NCI-H774 (cell line): Measurements from ENCODE around the gene VN1R4.
"Not testable (repeated sequence)": the region's sequence is repeated elsewhere in the genome, so short reads cannot be mapped to it uniquely, and the experiment has no call there.

Experiments
- DNase-seq: peaks from one replicate; lab custom pipeline; 2025; lab: John Stamatoyannopoulos, UW

Gene VN1R4, protein sequence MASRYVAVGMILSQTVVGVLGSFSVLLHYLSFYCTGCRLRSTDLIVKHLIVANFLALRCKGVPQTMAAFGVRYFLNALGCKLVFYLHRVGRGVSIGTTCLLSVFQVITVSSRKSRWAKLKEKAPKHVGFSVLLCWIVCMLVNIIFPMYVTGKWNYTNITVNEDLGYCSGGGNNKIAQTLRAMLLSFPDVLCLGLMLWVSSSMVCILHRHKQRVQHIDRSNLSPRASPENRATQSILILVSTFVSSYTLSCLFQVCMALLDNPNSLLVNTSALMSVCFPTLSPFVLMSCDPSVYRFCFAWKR

DNA sequence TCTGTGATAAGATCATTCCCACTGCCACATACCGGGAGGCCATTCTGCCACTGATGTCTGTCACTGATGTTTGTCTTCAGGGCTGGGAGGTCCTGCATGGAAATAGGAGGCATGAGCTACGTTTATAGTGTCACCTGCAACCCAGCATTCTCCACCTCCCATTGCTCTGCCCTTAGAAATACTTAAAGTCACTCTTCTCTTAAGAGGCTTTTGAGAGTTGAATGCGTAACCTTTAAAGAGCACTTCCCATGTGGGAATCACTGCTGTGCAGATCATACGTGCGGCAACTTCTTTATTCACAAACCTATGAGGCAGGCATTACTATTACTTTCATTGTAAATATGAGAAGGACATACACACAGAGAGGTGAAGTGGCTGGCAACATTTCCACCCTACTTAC, at the start of gene VN1R4:
TSS of gene VN1R4 (minus strand) at position 101 of the 400 bp plus-strand sequence. CDS start at position 43, 58 bp downstream.
- not testable (repeated sequence) for DNase-seq

DNA sequence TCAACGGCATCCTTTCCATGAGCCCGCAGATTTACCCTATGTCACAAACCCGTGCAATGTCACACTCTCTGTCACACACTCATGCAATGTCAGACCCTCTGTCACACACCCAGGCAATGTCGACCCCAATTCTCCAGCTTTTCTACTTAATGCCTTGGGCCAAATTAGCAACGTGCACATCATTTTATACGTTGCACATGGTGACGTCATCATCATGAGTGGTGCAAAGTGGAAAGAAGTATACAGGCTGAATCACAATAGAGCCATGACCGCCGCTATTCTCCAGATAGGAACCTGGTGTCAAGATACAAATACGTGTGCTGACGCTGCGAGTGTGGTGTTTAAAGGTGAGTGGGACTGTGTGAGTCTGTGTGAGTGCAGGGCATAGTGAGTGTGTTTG, 44.4 kb upstream of the VN1R4 start:
- no peak for DNase-seq

DNA sequence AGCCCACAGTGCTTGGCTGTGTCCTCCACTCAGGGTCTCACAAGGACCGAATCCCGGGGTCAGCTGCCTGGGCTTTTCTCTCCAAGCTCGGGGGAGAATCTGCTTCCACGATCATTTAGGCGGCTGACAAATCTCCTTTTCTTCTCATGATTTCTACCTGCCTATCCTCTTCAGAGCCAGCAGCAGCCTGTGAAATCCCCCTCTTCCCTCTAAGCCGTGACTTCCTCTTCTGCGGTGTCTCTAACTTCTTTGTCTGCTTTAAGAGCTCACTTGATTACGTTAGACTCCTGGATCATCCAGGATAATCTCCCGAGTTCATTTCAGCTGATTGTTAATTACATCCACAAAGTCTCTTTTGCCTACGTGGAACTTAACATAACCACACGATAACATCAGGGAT, 43.5 kb upstream of the VN1R4 start:
- DNase-seq = no peak

DNA sequence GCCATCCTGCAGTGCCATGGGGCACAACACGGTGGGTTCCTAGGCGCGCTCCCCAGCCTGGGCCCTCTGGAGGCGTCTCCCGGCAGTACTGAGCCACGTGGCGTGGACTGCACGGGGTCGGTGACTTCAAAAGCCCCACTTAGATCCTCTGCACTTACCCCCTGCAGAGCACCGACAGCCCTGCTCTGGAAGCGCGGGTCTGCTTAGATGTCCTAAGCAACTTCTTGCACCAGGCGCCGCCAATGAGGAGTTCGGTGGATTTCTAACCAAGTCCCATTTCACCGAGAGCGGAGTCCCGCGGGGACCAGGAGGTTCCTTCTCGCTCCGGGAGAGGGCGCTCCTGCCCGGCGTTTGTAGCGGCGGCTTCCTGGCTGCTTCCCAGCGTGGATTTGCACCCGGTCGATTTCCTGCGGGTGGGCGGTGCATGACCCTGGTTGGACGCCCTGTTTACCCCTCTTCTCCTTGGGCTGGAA, 40.9 kb upstream of the VN1R4 start:
- peak; percentile 5 for DNase-seq

DNA sequence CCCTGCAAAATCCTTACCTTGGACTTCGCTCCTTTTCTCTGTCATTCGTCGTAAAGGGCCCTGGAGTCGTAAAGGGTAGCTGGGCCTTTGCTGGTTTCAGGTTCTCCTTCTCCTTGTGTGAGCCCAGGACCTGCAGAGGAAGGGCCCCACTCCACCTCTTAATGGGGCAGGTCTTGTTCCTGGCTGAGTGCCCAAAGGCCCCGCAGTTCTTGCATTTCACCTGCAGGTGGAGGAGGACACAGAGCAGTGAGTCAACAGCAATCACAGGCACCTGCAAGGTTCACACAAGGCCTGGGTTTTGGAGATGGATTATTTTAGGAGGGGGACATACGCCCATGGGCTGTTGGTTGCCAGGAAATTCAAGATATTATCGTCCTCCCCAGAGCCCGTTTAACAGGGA, 33.8 kb upstream of the VN1R4 start:
- not testable (repeated sequence) for DNase-seq

DNA sequence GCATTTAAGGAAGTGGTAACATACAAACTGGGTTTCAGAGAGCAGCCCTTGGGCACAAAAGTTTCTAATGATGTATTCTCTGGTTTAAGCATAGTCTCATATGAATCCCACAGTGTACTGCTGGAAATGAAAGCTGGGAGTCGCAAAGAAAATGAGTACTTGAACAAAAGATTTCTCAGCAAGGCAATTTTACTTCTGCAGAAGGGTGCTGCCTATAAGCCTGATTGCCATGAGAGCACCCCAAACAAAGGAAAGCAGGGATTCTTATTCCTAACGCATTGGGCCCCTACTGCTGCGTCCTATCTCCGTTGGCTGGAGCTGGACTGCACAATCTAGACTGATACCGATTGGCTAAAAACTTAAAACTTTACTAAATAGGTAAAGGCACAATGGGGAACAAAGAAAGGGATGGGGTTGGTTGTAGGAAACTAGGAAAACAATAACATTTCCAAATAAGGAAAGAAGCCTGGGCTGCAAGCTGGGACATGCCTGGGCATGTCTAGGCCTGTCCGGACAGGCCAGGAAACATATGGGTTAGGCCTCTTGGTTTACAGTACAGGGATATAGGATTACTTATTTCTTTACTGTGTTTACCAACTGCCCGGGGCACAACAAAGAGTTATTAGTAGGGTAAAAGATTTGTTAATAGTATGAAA, 27.4 kb upstream of the VN1R4 start:
- DNase-seq = no peak

DNA sequence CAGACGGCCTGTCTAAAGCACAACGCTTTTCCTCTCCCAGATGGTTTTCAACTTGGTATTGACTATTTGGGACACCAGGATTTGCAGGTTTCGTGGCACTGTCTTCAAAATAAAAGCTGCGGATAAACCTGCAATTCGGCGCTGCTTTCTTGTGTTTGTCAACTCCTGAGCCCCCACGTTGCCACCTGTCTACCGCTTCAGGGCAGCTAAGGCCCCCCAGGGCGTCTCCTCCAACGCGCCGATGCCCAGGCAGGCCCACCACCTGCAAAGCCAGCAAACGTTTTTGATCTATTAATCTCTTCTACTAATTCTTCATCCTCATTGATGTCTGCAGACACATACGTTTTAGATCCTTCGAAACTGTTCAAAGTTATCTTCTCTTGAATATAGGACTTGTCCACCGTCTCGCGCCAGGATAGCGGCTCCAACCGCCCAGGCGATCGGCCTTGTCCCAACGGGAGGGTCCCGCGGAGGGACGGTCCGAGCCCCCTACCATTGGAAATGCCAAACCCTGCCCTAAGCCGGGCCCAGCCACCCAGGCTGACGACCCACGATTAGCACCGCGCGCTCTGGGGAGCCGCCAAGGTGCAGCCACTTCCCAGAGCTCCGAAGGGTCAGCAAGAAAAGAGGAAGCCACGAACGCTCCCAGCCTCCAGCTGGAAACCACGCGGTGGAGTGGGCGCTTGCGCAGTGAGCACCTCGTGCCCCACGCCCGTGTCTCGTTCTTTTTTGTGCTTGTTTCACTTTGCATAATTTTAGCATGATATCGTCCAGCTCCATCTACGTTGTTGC, 23.4 kb upstream of the VN1R4 start:
- no peak for DNase-seq

DNA sequence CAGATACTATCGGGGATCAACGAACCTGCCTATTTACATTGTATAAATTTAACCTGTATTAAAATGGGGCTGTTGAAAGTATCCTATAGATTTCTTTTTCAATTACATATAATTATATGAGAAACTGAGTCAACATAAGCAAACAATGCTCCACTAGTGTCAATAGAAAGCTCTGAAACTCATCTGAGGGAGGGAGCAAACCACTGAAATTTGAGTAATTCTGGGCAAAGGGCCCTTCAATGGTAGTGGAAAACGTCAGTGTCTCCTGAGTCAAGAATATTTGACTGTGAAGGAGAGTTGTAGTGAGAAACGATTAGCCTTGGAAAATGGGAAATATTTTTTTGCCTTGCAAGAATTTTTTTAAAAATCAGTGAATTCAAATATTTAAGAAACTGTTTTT, 17.6 kb upstream of the VN1R4 start:
- no peak for DNase-seq

DNA sequence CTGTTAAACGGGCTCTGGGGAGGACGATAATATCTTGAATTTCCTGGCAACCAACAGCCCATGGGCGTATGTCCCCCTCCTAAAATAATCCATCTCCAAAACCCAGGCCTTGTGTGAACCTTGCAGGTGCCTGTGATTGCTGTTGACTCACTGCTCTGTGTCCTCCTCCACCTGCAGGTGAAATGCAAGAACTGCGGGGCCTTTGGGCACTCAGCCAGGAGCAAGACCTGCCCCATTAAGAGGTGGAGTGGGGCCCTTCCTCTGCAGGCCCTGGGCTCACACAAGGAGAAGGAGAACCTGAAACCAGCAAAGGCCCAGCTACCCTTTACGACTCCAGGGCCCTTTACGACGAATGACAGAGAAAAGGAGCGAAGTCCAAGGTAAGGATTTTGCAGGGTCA, 14.4 kb upstream of the VN1R4 start:
- not testable (repeated sequence) for DNase-seq

DNA sequence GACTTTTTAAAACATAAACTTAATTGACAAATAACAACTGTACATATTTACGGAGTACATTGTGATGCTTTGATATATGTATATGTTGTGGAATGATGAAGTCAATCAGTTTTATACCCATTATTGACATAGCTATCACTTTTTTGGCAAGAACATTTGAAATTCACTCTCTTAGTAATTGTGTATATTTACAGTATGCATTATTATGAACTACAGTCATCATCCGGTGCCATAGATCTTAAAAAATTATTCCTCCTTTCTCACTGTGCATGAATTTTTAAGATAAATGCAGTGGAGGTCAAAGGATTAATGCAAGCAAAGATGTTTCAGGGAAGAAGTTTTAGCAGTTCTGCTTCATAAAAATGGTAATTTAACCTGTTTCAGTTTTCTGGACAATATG, 8.0 kb upstream of the VN1R4 start:
- DNase-seq = no peak

DNA sequence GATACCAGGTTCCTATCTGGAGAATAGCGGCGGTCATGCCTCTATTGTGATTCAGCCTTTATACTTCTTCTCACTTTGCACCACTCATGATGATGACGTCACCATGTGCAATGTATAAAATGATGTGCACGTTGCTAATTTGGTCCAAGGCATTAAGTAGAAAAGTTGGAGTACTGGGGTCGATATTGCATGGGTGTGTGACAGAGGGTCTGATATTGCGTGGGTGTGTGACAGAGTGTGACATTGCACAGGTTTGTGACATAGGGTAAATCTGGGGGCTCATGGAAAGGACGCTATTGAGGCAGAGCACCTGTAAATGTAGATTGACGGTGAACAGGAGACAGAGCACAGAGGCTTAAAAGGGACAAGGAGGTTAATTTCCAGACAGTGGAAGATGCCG, 4.5 kb upstream of the VN1R4 start:
- DNase-seq = no peak

DNA sequence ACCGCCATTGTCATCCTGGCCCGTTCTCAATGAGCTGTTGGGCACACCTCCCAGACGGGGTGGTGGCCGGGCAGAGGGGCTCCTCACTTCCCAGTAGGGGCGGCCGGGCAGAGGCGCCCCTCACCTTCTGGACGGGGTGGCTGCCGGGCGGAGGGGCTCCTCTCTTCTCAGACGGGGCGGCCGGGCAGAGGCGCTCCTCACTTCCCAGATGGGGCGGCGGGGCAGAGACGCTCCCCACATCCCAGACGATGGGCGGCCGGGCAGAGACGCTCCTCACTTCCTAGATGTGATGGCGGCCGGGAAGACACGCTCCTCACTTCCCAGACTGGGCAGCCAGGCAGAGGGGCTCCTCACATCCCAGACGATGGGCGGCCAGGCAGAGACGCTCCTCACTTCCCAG, 2.3 kb upstream of the VN1R4 start:
- DNase-seq = not testable (repeated sequence)

DNA sequence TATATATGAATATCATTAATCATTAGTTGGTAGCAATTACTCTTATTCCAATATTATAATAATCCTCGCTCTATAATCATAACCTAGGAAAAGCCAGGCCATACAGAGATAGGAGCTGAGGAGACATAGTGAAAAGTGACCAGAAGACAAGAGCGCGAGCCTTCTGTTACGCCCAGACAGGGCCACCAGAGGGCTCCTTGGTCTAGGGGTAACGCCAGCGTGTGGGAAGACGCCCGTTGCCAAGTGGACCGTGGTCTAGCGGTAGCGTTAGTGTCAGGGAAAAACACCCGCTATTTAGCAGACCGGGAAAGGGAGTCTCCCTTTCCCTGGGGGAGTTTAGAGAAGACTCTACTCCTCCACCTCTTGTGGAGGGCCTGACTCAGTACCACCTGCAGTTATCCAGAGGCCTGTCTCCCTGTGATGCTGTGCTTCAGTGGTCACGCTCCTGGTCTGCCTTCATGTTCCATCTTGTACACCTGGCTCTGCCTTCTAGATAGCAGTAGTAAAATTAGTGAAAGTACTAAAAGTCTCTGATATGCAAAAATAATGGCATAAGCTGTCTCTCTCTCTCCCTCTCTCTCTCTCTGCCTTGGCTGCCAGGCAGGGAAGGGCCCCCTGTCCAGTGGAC, 9.7 kb downstream of the VN1R4 start, which contains the start of gene VN1R2:
TSS of gene VN1R2 (plus strand) at position 578 of the 628 bp plus-strand sequence. CDS start 84 bp downstream, outside the sequence.
- not testable (repeated sequence) for DNase-seq

DNA sequence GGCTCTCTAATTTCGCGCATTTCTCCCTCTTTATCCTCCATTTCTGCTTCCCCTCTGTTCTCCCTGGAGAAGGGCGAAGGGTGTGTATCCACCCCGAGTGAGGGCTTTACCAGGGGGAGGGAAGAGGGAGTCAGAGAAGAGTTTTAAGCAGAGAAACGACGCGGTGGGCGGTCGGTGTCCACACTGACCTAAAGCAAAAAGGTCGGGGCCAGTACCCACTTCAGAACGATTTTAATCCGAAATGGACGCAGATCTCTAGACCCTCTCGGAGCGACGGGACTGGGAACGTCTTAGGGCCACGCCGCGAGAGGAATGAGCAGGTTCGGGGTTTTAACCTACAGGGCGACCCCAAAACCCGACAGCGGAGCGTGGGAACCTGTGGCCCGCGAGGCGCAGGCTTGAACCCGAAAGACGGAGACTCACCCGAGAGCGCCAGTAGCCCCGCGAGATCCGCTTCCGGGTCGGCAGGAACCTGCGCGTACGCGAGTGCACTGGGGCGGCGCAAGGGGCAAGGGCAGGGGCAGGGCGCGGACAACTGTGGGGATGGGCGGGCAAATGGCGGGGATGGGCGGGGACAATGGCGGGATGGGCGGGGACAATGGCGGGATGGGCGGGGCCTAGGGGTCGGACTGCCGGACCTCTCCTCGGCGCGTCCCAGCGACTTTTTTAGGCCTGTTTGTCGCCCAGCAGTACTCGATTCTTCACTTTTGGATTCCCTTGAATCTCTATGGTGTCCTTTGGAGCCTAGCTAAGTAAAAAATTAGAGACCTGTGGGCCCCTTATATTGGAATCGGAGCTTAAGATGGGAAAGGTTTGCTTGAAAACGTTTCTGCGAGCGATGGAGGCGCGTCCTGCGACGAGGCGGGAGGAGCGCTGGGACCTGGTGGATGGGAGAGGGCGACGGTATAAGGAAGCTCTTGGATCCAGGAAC, 12.8 kb downstream of the VN1R4 start, which contains the start of gene ZNF677:
TSS of gene ZNF677 (minus strand) at position 463 of the 931 bp plus-strand sequence. CDS start 3,323 bp downstream, outside the sequence.
- peak; percentile 66 for DNase-seq

DNA sequence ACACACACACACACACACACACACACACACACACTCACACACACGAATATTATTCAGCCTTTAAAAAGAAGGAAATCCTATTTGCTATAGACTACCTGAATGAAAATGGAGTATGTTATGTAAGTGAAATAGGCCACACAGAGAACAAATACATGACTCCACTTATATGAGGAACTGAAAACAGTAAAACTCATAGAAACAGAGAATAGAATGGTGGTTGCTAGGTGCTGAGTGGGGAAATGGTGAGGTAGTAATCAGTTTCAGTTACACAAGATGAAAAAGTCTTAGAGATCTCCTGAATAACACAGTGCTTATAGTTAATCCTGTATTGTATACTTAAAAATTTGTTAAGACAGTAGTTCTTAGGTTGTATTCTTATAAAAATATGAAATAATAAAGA, 21.0 kb downstream of the VN1R4 start:
- no peak for DNase-seq

DNA sequence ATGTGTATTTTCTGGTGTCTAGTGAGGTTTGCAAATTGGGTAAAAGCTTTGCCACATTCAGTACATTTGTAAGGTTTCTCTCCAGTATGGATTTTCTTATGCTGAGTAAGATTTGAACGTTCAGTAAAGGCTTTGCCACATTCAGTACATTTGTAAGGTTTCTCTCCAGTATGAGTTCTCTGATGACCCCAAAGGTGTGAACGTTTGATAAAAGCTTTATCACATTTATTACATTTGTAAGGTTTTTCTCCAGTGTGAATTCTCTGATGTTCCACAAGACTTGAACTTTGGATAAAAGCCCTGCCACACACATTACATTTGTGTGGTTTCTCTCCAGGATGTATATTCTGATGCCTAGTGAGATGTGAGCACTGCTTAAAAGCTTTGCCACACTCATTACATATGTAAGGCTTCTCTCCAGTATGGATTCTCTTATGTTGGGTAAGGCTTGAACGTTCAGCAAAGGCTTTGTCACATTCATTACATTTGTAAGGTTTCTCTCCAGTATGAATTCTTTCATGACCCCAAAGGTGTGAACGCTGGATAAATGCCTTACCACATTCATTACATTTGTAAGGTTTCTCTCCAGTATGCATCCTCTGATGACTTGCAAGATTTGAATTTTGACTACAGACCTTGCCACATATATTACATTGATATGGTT, 30.3 kb downstream of the VN1R4 start:
- DNase-seq = no peak

DNA sequence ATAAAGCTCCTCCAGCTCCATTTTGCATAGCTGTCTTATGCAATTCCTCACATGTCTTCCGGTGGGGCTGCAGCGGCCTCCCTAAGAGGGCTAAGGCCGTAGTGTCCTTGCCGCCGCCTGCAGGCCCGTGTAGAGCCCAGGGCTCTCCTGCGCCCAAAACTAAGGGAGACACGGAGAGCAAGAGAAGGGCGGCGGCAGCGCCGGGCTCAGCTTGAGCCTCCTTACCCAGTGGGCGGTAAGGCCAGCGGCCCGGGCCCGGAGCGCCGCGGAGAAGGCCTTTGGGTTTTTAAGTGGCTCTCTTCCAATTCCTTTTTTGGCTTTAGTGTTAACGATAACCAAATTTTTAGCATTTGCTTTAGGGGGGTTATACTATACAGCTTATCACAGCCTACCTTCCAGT, 42.9 kb downstream of the VN1R4 start:
- DNase-seq = no peak

DNA sequence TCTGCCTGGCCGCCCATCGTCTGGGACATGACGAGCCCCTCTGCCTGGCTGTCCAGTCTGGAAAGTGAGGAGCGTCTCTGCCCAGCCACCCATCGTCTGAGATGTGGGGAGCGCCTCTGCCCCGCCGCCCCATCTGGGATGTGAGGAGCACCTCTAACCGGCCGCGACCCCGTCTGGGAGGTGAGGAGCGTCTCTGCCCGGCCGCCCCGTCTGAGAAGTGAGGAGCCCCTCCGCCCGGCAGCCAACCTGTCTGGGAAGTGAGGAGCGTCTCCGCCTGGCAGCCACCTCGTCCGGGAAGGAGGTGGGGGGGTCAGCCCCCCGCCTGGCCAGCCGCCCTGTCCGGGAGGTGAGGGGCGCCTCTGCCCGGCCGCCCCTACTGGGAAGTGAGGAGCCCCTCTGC, 44.8 kb downstream of the VN1R4 start:
- DNase-seq = not testable (repeated sequence)
